Colon (tissue), 2 donors: ENCODE measurements around the gene NADK.

Experiments
- FAIRE-seq: peaks from 2 replicates; lab custom pipeline; 2012; peaks lifted over from hg19 to GRCh38; lab: Jason Lieb, UNC
- donor health status: control.
- donor health status: control.

NADK gene, protein sequence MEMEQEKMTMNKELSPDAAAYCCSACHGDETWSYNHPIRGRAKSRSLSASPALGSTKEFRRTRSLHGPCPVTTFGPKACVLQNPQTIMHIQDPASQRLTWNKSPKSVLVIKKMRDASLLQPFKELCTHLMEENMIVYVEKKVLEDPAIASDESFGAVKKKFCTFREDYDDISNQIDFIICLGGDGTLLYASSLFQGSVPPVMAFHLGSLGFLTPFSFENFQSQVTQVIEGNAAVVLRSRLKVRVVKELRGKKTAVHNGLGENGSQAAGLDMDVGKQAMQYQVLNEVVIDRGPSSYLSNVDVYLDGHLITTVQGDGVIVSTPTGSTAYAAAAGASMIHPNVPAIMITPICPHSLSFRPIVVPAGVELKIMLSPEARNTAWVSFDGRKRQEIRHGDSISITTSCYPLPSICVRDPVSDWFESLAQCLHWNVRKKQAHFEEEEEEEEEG

DNA sequence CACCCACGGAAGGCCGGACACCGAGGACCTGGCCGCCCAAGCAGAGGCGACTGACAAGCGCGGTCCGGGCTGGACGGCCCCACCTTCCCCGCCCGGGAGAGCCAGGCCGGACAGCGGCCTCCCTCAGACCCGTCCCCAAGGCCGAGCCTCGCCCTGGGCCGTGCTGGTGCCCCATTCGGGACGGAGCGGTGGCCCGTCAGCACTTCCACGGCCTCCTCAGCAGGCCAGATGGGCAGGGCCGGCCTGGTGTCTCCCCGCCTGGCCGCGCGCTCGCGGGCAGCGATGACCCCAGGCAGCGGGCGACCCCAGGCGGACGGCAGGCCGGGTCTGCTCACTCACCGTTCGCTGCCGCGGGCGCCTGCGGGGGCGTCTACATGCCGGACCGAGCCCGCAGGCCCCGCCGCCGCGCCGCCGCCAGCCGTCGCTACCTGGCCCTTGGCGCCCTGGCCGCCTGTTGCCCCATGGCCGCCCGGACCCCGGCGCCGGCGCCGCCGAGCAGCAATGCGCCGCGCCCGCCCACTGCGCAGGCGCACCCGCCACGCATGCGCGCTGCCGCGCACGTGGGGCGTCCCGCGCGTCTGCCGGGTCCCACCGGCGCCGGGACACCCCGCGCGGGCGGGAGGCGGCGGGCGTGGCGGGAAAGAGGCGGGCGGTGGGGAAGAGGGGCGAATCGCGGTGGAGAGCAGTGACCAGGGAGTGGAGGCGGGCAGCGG is at the start of gene NADK:
NADK (minus strand) TSS at position 521 of the 713 bp plus-strand sequence. CDS start 13,064 bp downstream, outside the sequence.
- FAIRE-seq: no peak

DNA sequence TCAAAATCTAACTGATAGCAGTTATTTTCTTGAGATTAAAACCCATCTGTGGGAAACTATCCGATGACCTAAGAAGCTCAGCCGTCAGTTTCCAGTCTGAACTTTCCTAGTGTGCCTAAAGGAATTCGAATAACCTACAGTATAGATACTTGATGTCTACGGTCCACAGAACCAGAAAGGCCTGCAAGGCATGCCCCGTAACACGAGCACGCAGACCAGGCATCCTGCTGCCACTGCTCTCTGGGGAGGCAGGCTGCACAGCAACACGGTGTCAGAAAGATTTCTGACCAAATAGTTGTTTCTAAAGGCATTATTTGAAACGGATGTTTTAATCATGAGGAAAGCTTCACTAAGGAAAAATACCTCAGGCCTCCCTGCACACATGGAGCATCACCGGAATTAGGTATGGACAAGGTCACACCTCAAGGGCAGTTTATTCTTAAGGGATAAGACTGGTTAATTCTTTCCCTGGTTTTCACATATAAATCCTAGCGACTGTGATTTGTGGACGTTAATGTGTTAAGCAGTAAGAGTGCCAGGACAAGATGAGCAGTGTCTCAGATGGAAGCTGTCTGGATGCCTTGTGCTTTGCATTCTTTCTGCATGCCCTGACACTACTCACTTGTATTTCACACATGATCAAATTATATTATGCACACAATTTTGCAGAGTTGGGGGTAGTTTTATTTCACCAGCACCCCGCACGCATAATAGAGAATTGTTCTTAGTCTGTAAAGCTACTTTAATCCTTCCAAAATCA is 49.0 kb upstream of the NADK start:
- no peak for FAIRE-seq

DNA sequence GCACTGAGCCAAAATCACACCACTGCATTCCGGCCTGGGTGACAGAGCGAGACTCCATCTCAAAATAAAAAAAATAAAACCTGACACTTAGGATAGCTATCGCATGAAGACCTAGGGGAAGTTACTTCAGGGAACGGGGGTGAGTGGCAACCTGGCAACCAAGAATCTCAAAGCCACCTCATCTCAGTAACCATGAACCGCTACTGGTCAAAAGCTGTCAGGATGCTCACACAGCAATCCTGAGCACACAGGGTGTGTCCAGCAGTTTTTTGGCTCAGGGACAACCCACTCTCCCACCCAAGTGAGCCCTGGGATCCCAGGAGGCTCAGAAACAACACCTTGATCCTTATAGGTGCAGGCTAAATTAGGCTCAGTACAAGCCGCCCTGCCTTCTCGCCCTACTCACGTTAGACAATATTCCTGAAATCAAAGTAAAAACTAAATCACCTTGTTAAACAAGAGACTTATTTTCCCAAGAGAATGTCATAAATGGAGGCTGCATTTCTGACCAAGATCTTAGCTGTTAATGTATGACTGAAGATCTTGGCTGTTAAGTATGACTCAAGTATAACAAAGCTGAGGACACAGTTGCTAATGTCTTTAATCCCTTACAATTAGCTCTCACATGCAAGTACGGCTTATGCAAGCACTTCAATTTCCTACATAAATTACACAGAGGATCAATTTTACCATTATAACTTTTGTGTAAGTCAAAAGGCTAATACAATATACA is 48.3 kb upstream of the NADK start:
- FAIRE-seq: no peak

GRCh38 chr1:1825217-1825616 is 46.9 kb upstream of the NADK start:
- no peak for FAIRE-seq

GRCh38 chr1:1819762-1820161 is 41.5 kb upstream of the NADK start:
- no peak for FAIRE-seq

GRCh38 chr1:1817221-1817620 is 39.0 kb upstream of the NADK start:
- no peak for FAIRE-seq

DNA sequence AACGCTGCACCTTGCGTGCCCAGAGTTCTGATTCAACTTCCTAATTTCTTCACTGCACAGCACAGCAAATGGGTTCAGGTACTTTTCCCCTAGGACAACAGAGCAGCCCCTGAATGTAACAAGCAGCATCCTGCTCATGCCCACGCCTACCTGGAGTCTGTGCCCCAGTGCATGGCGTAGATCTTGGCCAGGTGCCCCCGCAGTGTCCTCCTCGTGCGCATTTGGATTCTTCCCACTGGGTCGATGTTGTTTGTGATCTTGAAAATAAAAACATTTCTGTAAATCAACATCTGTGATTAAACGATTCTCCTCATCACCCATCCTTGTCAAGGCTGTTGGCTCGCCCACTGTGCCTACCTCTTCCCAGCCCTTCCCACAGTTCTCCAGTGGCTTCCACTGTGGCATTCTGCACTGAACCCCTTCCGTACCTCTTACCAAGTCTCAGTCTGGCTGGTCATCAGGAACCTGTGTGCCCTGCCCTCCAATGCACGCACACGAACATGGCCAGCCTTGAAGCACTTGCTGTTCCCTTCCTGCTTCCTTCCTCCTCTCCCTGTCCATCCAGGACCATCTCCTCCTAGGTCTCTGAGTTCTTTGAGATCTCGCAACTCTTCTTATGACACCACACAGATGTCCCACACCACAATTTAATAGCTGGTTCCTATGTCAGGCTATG is 37.5 kb upstream of the NADK start:
- no peak for FAIRE-seq

- no peak for FAIRE-seq
Observed at GRCh38 chr1:1809489-1809888, 31.2 kb upstream of the NADK start.

DNA sequence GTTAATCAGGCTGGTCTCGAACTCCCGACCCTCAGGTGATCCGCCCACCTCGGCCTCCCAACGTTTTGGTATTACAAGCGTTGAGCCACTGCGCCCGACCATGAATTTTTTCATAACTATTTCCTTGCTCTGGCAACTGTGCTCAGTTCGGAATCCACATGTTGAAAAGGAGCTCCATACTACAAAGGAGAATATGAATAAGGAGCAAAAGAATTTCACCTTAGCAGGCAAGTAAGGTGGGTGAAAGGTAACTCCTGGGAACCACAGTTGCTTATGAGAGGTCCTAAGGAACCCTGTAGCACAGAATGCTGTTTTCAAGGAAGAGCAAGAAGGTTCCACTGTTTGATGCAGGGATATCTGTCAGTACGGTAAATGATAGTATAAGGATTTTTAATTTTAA is 29.9 kb upstream of the NADK start:
- FAIRE-seq: no peak

DNA sequence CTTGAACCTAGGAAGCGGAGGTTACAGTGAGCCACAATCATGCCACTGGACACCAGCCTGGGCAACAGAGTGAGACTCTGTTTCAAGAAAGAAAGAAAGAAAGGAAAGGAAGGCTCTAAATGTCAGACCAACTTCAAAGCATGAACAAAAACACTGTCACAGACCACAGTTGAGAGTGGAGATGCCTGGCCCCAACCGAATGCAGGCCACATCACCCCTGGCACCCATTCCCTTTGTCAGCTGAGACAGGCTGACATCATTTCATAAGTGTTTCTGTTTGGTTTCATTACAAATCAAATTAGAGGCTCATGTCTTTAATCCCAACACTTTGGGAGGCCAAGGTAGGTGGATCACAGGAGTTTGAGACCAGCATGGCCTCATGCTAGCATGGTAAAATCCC is 28.6 kb upstream of the NADK start:
- no peak for FAIRE-seq

DNA sequence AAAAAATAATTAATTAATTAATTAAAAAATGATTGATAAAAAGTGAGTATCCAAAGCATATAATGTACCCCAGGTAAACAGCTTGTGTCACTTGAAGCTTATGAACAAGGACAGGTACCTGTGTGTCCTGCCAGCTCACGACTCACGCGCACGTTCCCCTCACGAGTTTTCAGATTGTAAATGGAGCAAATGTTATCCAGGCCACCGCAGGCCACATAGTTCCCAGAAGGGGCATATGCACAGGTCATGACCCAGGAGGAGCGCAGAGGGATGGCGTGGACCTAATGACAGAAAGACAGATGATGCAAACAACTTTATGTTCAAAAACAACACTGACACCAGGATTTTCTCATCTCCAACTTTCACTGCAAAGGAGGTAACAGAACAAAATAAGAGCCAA is 26.0 kb upstream of the NADK start:
- FAIRE-seq: no peak

- no peak for FAIRE-seq
Observed at GRCh38 chr1:1802871-1803270, 24.6 kb upstream of the NADK start.

GRCh38 chr1:1799716-1800115 is 21.4 kb upstream of the NADK start:
- FAIRE-seq: no peak

- no peak for FAIRE-seq
Observed at GRCh38 chr1:1797731-1798341, 19.6 kb upstream of the NADK start.

GRCh38 chr1:1796466-1796865 is 18.2 kb upstream of the NADK start:
- no peak for FAIRE-seq

GRCh38 chr1:1794999-1795398 is 16.7 kb upstream of the NADK start:
- FAIRE-seq: no peak

- no peak for FAIRE-seq
Observed at GRCh38 chr1:1793481-1794244, 15.4 kb upstream of the NADK start.

GRCh38 chr1:1788646-1789431 is 10.6 kb upstream of the NADK start:
- FAIRE-seq: no peak

DNA sequence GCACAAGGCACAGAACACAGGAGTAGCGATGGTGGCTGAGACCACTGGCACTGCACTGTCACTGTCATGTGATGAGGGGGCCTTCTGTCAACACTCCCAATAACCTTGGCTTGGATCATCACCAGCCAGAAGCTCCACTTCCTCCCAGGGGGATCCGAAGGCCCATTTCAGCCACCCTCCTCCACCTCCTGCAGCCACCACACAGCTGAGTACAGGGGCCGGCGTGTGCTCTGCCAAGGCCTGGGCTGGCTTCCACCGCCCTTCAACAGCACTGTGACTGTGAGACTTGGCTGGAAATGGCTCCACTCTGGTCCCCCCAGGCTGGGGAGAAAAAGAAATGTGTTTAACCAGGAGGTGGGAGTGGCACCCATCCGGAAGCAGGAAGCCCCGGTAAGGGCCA is 9.9 kb upstream of the NADK start:
- FAIRE-seq: no peak
